22Rv1 (cell line): ENCODE measurements around the gene AUTS2.

Source experiments
- CTCF ChIP-seq: fragments of 450-650 bp; IDR thresholded peaks from 2 replicates; pipeline ENCODE4 v1.5.1; 2017; ENCODE audit warnings: mild to moderate bottlenecking
- ZFX ChIP-seq: fragments of 450-650 bp; IDR thresholded peaks from 2 replicates; pipeline ENCODE4 v1.6.1; 2017; ENCODE audit warnings: antibody characterized with exemption, borderline replicate concordance

DNA sequence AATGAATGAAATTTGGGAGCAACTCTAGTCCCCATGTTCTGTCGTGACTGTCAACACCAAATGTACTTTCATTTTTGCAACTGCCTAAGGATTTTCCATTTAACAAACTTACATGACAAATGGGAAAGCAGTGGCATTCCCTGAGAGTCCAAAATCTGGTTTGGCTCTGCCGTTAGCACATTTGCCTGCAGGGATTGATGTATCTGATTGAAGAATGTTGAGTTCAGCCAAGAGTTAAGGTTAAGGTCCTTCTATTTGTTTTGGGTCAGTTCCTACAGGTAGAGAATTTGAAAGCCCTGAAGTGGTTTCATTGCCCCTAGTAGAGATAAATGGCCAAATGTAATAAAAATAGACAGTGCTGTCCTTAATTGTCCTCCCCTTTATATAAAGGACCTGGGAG, 1127.2 kb downstream of the AUTS2 start:
- no peak for TF ChIP-seq CTCF
- no peak for TF ChIP-seq ZFX
